GM12878 (cell line): ENCODE data around the gene KLC4. TPM values are rescaled to one million over a fixed set of nuclear protein-coding genes. Genes with fewer than 3 reads are reported as not detected.

Experiments
- ATAC-seq: fragments of 200-7000 bp; cut with Tn5 transposase; 3 replicates; pipeline ENCODE4 v1.9.1; 2020; ENCODE audit warnings: mild to moderate bottlenecking, moderate library complexity
- BruUV-seq: library from RNA; stranded (reverse); fragments of 400-500 nt; replicated peaks from 2 replicates; lab custom pipeline; 2021; lab: Mats Ljungman, UMichigan
- CTCF ChIA-PET: fragments of 300-600 bp; sonication (Branson Sonifier 250); formaldehyde crosslinking; extraction: SDS; loops from one replicate; lab custom pipeline; 2021; ENCODE audit warnings: inconsistent platforms; lab: Yijun Ruan, JAX
- POLR2A ChIA-PET: fragments of 350-600 bp; formaldehyde crosslinking; extraction: SDS; loops from one replicate; lab custom pipeline; 2021; ENCODE audit warnings: inconsistent platforms; lab: Charles Lee
- RAD21 ChIA-PET: fragments of 300-600 bp; sonication (Branson Sonifier 250); formaldehyde crosslinking; loops from one replicate; lab custom pipeline; 2023; ENCODE audit warnings: antibody characterized with exemption; ENCODE audit not compliant: unreplicated experiment; lab: Charles Lee
- SMC1A ChIA-PET: fragments of 300-600 bp; sonication (Branson Sonifier 250); formaldehyde crosslinking; loops from one replicate; lab custom pipeline; 2023; ENCODE audit not compliant: unreplicated experiment, uncharacterized antibody; lab: Charles Lee
- DNase-seq: peaks from one replicate; pipeline ENCODE4 v3.0.0-alpha.2; 2011; ENCODE audit warnings: low read depth, low spot score
- FAIRE-seq: peaks from 3 replicates; lab custom pipeline; 2011; peaks lifted over from hg19 to GRCh38; lab: Jason Lieb, UNC
- H2AFZ ChIP-seq: 2 replicates; pipeline ENCODE4 v1.6.0; 2011; ENCODE audit warnings: low read depth, low read length, control low read depth; ENCODE audit not compliant: control insufficient read depth
- H3K27ac ChIP-seq: 2 replicates; pipeline ENCODE4 v1.5.1; 2011; ENCODE audit warnings: control low read depth; ENCODE audit not compliant: control insufficient read depth, insufficient read depth
- H3K27me3 ChIP-seq, 2 experiments: replicated peaks in 1 of 2; 2 replicates each; pipeline versions ENCODE4 v1.6.0 to v1.6.1; 2011; ENCODE audit warnings: low read length in 1 of 2; ENCODE audit not compliant: control insufficient read depth in 2 of 2, insufficient read depth in 2 of 2
- H3K36me3 ChIP-seq, 2 experiments: 2 replicates each; pipeline ENCODE4 v1.5.1; 2011; ENCODE audit warnings: low read length in 1 of 2; ENCODE audit not compliant: control insufficient read depth in 2 of 2, insufficient read depth in 2 of 2
- H3K4me1 ChIP-seq: 2 replicates; pipeline ENCODE4 v1.6.1; 2011; ENCODE audit warnings: mild to moderate bottlenecking, low read length, moderate library complexity, mixed read lengths; ENCODE audit not compliant: control insufficient read depth, insufficient read depth
- H3K4me2 ChIP-seq: 2 replicates; pipeline ENCODE4 v1.6.0; 2011; ENCODE audit warnings: control low read depth; ENCODE audit not compliant: control insufficient read depth, insufficient read depth
- H3K4me3 ChIP-seq: fragments of 200-600 bp; sonication (generic); 2 replicates; pipeline ENCODE4 v1.5.1; 2016
- H3K79me2 ChIP-seq: 2 replicates; pipeline ENCODE4 v1.6.0; 2011; ENCODE audit warnings: low read length; ENCODE audit not compliant: control insufficient read depth, insufficient read depth
- H3K9ac ChIP-seq: 2 replicates; pipeline ENCODE4 v1.8.0; 2011; ENCODE audit warnings: low read length, control low read depth, mixed read lengths; ENCODE audit not compliant: control insufficient read depth, insufficient read depth
- H3K9me3 ChIP-seq: replicated peaks from 3 replicates; pipeline ENCODE4 v1.5.1; 2011; ENCODE audit warnings: mild to moderate bottlenecking, low read length; ENCODE audit not compliant: control insufficient read depth, insufficient read depth
- H4K20me1 ChIP-seq: 2 replicates; pipeline ENCODE4 v1.6.0; 2011; ENCODE audit not compliant: control insufficient read depth, insufficient read depth
- ELK1 ChIP-seq: IDR thresholded peaks from 2 replicates; pipeline ENCODE4 v1.6.1; 2012; ENCODE audit warnings: low read depth, low read length, improper control_type of control experiment
- JUND ChIP-seq: IDR thresholded peaks from 2 replicates; pipeline ENCODE4 v1.6.1; 2012; ENCODE audit warnings: low read depth, mild to moderate bottlenecking, low read length, improper control_type of control experiment, moderate library complexity
- POLR2A ChIP-seq: IDR thresholded peaks from 2 replicates; pipeline ENCODE4 v1.6.1; 2011; ENCODE audit warnings: low read depth, mild to moderate bottlenecking, low read length
- WGBS: methylation state at CpG from one replicate; pipeline ENCODE4 v1.1.6; 2016; ENCODE audit warnings: low lambda C conversion rate; ENCODE audit not compliant: insufficient replicate concordance, insufficient coverage; ENCODE audit errors: missing lambda C conversion rate; 5-methylcytosine and 5-hydroxymethylcytosine counted together
- in situ Hi-C: fragments of 300-500 bp; cut with MboI; formaldehyde crosslinking; loops from 9 replicates; pipeline ENCODE4 v1.14.3; 2018; ENCODE audit warnings: mixed read lengths
- intact Hi-C: fragments of 100-400 bp; cut with micrococcal nuclease; formaldehyde crosslinking; loops from one replicate; pipeline ENCODE4 v1.14.2; 2022; ENCODE audit not compliant: unreplicated experiment
- polyA plus RNA-seq, 11 experiments: library from polyadenylated mRNA; depleted of rRNA in 4 of 11; unstranded in 6 of 11; stranded (reverse) in 5 of 11; fragments of >200 nt; fragmentation: Nextera tagmentation in 4 of 11; fragmentation: Illumina TruSeq in 1 of 11; extraction: Ambion mirVana in 4 of 11; extraction: Trizol in 1 of 11; gene quantifications; 1 replicate in 1 of 11; 2 replicates in 10 of 11; pipeline versions ENCODE4 v1.2.1 to v1.2.3, GENCODE V29; 2011 to 2016; ENCODE audit warnings: inconsistent platforms in 2 of 11, missing spikeins in 2 of 11, low read depth in 1 of 11
- total RNA-seq, 4 experiments: library from RNA; depleted of rRNA in 3 of 4; stranded (reverse); fragments of >200 nt in 3 of 4; fragmentation: Illumina TruSeq in 1 of 4; extraction: Trizol in 1 of 4; gene quantifications; 2 replicates each; pipeline versions ENCODE4 v1.2.1 to v1.2.3, GENCODE V29; 2013 to 2021

The KLC4 gene
- total and polyA plus RNA-seq, 10 of the 15 experiments (the other 5 are each of a cell fraction or from before 2014, with no cell fraction given) = 0.90 to 13.4 (median 6.9) TPM

DNA sequence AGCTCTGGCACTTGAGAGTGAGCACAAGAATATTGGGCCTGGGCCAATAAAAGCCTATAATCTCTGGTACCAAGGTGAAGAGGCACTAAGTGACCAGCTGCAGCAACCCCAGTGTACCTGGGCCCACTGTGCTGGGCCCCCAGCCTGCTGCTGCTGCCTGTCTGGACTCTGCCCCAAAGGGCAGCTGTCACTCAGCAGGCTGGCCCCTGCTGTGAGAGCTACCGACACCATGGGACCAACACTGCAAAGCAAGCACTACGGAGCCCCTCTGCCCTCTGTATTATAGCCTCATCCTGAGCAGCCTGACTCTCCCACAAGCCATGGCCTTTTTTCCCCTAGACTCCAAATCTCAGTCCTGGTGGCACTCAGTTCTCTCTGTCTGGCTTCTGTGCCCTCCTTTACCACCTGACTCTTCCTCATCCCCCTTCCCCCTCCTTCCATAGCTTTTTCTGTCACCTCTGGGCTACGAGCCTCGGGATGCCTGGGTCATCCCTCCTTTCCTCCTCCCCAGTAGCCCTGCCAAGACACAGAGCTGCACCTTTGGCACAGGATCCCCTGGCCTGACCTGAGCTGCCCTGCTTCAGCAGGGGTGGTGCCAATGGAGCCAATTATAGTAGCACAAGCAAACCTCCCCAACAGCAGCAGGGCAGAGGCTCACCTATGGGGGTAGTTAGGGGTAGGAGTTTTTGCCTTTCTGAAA is 23.8 kb upstream of the KLC4 start:
- ChIA-PET CTCF (interaction anchor here (0.7 kb wide), 1 partner anchor 107 kb away, joined by 3 read pairs; no protein-coding TSS in a partner anchor), POLR2A (no interaction called here), RAD21 (no interaction called here), SMC1A (no interaction called here)
- H3K27ac ChIP-seq = no peak overlapping the region
- H3K9ac ChIP-seq = no peak overlapping the region
- intact Hi-C loops (no loop called here), in situ Hi-C loops (no loop called here)
- no peaks in the 10 kb centered on the region for H4K20me1 ChIP-seq
- DNase-seq (no peak), ATAC-seq (no peak), FAIRE-seq (no peak)
- H3K36me3 ChIP-seq = peaks cover 11 to 12% of the 10 kb centered on the region in 2 experiments
- no peak overlapping the region for H3K4me2 ChIP-seq
- BruUV-seq = no TSS peak
- no peaks in the 10 kb centered on the region for H3K9me3 ChIP-seq
- TF ChIP-seq JUND (no peak), POLR2A (peak; percentile 24; the same call in 1 of the 2 replicates)
- H3K79me2 ChIP-seq = no peaks in the 10 kb centered on the region
- WGBS = 96% methylated on average over 4 of the region's 4 CpGs
- no peak overlapping the region for H3K4me3 ChIP-seq
- H3K27me3 ChIP-seq = no peaks in the 10 kb centered on the region
- no peak overlapping the region for H2AFZ ChIP-seq
- no peaks in the 10 kb centered on the region for H3K4me1 ChIP-seq

DNA sequence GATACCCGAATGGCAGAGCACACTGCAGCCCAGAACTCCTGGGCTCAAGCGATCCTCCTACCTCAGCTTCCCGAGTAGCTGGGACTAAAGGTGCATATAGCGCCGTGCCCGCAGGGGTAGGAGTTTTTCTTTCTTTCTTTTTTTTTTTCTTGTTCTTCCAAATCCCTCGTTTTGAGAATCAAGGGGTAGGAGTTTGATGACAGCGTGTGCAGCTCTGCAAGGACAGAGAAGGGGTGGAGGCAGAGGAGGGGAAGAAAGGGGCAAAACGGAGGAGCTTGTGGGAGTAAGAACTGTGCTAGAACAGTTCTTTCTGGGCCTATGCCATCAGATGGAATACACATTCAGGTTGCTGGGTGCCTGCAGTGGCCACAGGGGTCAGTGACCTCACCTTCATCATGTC is 22.7 kb upstream of the KLC4 start:
- POLR2A ChIA-PET = interaction anchor here (0.7 to 0.9 kb wide), 2 partner anchors 18 to 102 kb away, joined by 3 to 4 read pairs; partner anchors contain the start of gene CUL7
- H4K20me1 ChIP-seq = no peaks in the 10 kb centered on the region
- H2AFZ ChIP-seq = no peak overlapping the region
- ATAC-seq (no peak), FAIRE-seq (no peak)
- no peaks in the 10 kb centered on the region for H3K9me3 ChIP-seq
- BruUV-seq = no TSS peak
- no peak overlapping the region for H3K27ac ChIP-seq
- in situ Hi-C loops = no loop called here
- WGBS = 86% methylated on average over 9 of the region's 9 CpGs
- SMC1A ChIA-PET = no interaction called here
- H3K4me1 ChIP-seq = no peaks in the 10 kb centered on the region
- CTCF ChIA-PET = interaction anchor here (0.6 kb wide), 1 partner anchor 18 kb away, joined by 4 read pairs; no protein-coding TSS in a partner anchor
- TF ChIP-seq ELK1 = no peak
- TF ChIP-seq, all 136 proteins: peak for 0
- Histone ChIP-seq H3K79me2 (no peaks in the 10 kb centered on the region), H3K4me2 (no peak overlapping the region), H3K27me3 (no peaks in the 10 kb centered on the region), H3K9ac (no peak overlapping the region), H3K36me3 (peaks cover 11 to 12% of the 10 kb centered on the region in 2 experiments), H3K4me3 (no peak overlapping the region)
- intact Hi-C loops = no loop called here
- DNase-seq = no peak
- RAD21 ChIA-PET = no interaction called here
